ENCODE measurements around the gene CBLC. TPM values are rescaled to one million over a fixed set of nuclear protein-coding genes. Genes with fewer than 3 reads are reported as not detected.
A peak's percentile ranks its signal among the peaks of the same experiment; 100 is the strongest.

Gene CBLC
- polyA plus RNA-seq, 1 of the 3 experiments (the other 2 are of a cell fraction) = not detected

- TF ChIP-seq, protein P1, sequence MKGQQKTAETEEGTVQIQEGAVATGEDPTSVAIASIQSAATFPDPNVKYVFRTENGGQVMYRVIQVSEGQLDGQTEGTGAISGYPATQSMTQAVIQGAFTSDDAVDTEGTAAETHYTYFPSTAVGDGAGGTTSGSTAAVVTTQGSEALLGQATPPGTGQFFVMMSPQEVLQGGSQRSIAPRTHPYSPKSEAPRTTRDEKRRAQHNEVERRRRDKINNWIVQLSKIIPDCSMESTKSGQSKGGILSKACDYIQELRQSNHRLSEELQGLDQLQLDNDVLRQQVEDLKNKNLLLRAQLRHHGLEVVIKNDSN (IDR thresholded peaks at IDR 0.05; ENCODE audit: borderline replicate concordance, low read depth) = peak; percentile 20; the same call in 1 of the 2 replicates
- TF ChIP-seq EZH2phosphoT487 (IDR thresholded peaks at IDR 0.05; ENCODE audit: borderline replicate concordance, low read depth) (no peak), POLR2AphosphoS5 (IDR thresholded peaks at IDR 0.05; ENCODE audit: low read depth, low read length) (peak; percentile 62; the same call in 1 of the 2 replicates), NFIC (IDR thresholded peaks at IDR 0.05; ENCODE audit: borderline replicate concordance) (no peak; the same call in 1 of the 2 replicates), ELF1 (IDR thresholded peaks at IDR 0.05) (no peak), SMC3 (IDR thresholded peaks at IDR 0.05; ENCODE audit: low read depth, low read length) (peak; percentile 35; the same call in 1 of the 2 replicates), GATA2 (CRISPR knock-in tag; IDR thresholded peaks at IDR 0.05) (no peak), FOXJ3 (CRISPR knock-in tag; IDR thresholded peaks at IDR 0.05) (no peak), EP300 (IDR thresholded peaks at IDR 0.05; ENCODE audit: borderline replicate concordance in 1 of 2, low read depth in 1 of 2, low read length in 1 of 2) (no peak), RAD21 (IDR thresholded peaks at IDR 0.05; ENCODE audit: low read length) (peak; percentile 50), TAF1 (IDR thresholded peaks at IDR 0.05; ENCODE audit: borderline replicate concordance, low read depth, low read length) (peak; percentile 42)
- TF ChIP-seq, protein P2, sequence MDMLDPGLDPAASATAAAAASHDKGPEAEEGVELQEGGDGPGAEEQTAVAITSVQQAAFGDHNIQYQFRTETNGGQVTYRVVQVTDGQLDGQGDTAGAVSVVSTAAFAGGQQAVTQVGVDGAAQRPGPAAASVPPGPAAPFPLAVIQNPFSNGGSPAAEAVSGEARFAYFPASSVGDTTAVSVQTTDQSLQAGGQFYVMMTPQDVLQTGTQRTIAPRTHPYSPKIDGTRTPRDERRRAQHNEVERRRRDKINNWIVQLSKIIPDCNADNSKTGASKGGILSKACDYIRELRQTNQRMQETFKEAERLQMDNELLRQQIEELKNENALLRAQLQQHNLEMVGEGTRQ (IDR thresholded peaks at IDR 0.05; ENCODE audit: borderline replicate concordance, low read depth, low read length) = no peak
Measured at GRCh38 chr19:44845612-44846454, 68.1 kb downstream of the CBLC start, which contains the start of gene NECTIN2 (continued).

DNA sequence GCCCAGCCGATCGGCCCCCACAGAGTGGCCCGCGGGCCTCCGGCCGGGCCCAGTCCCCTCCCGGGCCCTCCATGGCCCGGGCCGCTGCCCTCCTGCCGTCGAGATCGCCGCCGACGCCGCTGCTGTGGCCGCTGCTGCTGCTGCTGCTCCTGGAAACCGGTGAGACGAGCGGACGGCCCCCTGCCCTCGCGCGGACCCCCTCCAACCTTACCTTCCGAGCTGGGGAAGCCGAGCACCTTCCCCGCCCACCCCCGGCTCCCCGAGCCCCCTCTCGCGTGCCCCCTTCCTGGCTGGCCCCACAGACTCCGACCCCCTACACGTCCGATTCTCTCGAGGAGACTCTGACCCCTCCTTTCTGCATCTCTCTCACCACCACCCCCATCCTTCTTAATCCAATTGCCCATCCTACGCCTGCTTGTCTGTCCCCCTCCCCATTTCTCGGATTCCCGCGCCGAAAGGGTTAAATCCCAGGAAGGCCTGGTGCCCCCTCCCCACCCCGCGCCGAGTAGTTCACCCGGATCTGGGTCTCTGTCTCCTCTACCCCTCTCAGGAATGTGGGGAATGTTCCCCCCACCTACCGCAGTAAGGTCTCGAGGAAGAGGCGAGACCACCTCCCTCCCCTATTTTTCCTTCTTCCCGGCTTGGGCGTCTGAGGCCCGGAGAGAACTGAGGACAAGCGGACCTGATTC, 68.9 kb downstream of the CBLC start:
- ChIA-PET CTCF (interaction anchor here (0.8 to 3.0 kb wide), 12 partner anchors 26 to 209 kb away, joined by 3 to 11 read pairs (median 4); no protein-coding TSS in a partner anchor), POLR2A (no interaction called here)
- Histone ChIP-seq H3K36me3 (replicated peaks in 1 of 2; ENCODE audit: control insufficient read depth in 1 of 2, insufficient read depth in 2 of 2, low read length in 1 of 2) (no peaks in the 10 kb centered on the region), H2AFZ (ENCODE audit: low read depth) (peak overlapping the region; percentile 46; the same call in 1 of the 2 replicates), H3K9me3 (no peaks in the 10 kb centered on the region), H3K27ac (ENCODE audit: low read depth in 2 of 2, low read length in 1 of 2) (peak overlapping the region; percentile 61 to 92; a peak in 3 of 4 replicates), H3F3A (replicated peaks; ENCODE audit: insufficient read depth) (peaks cover 18% of the 10 kb centered on the region), H3K9me2 (no peaks in the 10 kb centered on the region), H3K4me2 (peak overlapping the region; percentile 92), H3K4me3 (ENCODE audit: low read depth in 2 of 2, low read length in 1 of 2) (peak overlapping the region; percentile 71 to 98), H3K79me2 (ENCODE audit: insufficient read depth) (peaks cover 55% of the 10 kb centered on the region), H3K27me3 (ENCODE audit: insufficient read depth) (no peaks in the 10 kb centered on the region), H4K20me1 (ENCODE audit: insufficient read depth) (peaks cover 34% of the 10 kb centered on the region), H3K4me1 (ENCODE audit: control insufficient read depth in 1 of 2, insufficient read depth in 2 of 2, low read depth in 1 of 2, low read length in 1 of 2) (peaks cover 19 to 21% of the 10 kb centered on the region in 2 experiments; a peak in 3 of 4 replicates), H3K9ac (peak overlapping the region; percentile 99)
- TF ChIP-seq TEAD4 (IDR thresholded peaks at IDR 0.05; ENCODE audit: borderline replicate concordance, insufficient read depth) (0 out of 2 replicates have a peak, but pooled peaks have one; percentile 12), JUND (IDR thresholded peaks at IDR 0.05) (no peak), RXRA (IDR thresholded peaks at IDR 0.05; ENCODE audit: borderline replicate concordance, low read depth) (no peak)
- 2% methylated on average over 38 of the region's 51 CpGs for WGBS (ENCODE audit: low lambda C conversion rate)
- peak; percentile 48 for DNase-seq

Measured in SK-N-SH (cell line).